Esophagus squamous epithelium (tissue), 5 donors: ENCODE measurements around the gene TCEA2. TPM values are rescaled to one million over a fixed set of nuclear protein-coding genes. Genes with fewer than 3 reads are reported as not detected.
"Not testable (repeated sequence)": the region's sequence is repeated elsewhere in the genome, so short reads cannot be mapped to it uniquely, and the experiment has no call there.

ENCODE experiments used
- DNase-seq: peaks from one replicate; lab custom pipeline; 2025; lab: John Stamatoyannopoulos, UW
- H3K27ac ChIP-seq, 4 donors: fragments of 200-600 bp; sonication (generic); one replicate each; pipeline ENCODE4 v1.5.1; 2016 to 2019; ENCODE audit warnings: mild to moderate bottlenecking in 1 of 4
- H3K27me3 ChIP-seq, 4 donors: fragments of 200-600 bp; sonication (generic); 1 replicate in 3 of 4; 2 replicates in 1 of 4; pipeline versions ENCODE4 v1.5.1 to v1.6.0; 2017 to 2021; ENCODE audit warnings: antibody characterized with exemption in 1 of 4
- H3K36me3 ChIP-seq, 3 donors: fragments of 200-600 bp; sonication (generic); one replicate each; pipeline ENCODE4 v1.5.1; 2016 to 2019
- H3K4me1 ChIP-seq, 3 donors: fragments of 200-600 bp; sonication (generic); one replicate each; pipeline ENCODE4 v1.5.1; 2017 to 2019
- H3K4me3 ChIP-seq, 4 donors: fragments of 200-600 bp; sonication (generic); 1 replicate in 3 of 4; 2 replicates in 1 of 4; pipeline ENCODE4 v1.5.1; 2016 to 2019; ENCODE audit warnings: mild to moderate bottlenecking in 2 of 4, moderate library complexity in 1 of 4
- H3K9me3 ChIP-seq, 3 donors: fragments of 200-600 bp; sonication (generic); one replicate each; pipeline ENCODE4 v1.5.1; 2016 to 2019
- CTCF ChIP-seq, 6 experiments: fragments of 450-650 bp in 4 of 6; fragments of 200-600 bp in 2 of 6; sonication (generic) in 2 of 6; IDR thresholded peaks; one replicate each; pipeline ENCODE4 v1.5.1; 2016 to 2019; ENCODE audit warnings: antibody characterized with exemption in 6 of 6, mild to moderate bottlenecking in 4 of 6, moderate library complexity in 4 of 6
- POLR2A ChIP-seq, 4 donors: fragments of 450-650 bp; IDR thresholded peaks; one replicate each; pipeline ENCODE4 v1.6.1; 2017; ENCODE audit warnings: antibody characterized with exemption in 4 of 4, mild to moderate bottlenecking in 4 of 4, moderate library complexity in 3 of 4
- WGBS, 2 donors: methylation state at CpG; one replicate each; pipeline ENCODE4 v1.1.5; 2018; 5-methylcytosine and 5-hydroxymethylcytosine counted together
- intact Hi-C: fragments of 100-400 bp; cut with DNase I; formaldehyde crosslinking; loops from one replicate; pipeline ENCODE4 v1.15.0; 2022
- total RNA-seq, 4 donors: library from RNA; depleted of rRNA; stranded (reverse); fragments of >200 nt; gene quantifications; one replicate each; pipeline ENCODE4 v1.1.0, GENCODE V29; 2016
- donor health status: DM: yes; HTN: yes; CAD: no.

Gene TCEA2
- total RNA-seq, 4 donors from 2014 or later, result 1.8 to 25.2 (median 8.9) TPM

GRCh38 chr20:64114356-64114971, 51.5 kb downstream of the TCEA2 start:
- intact Hi-C loops, result no loop called here
- Histone ChIP-seq H3K36me3 (no peaks in the 10 kb centered on the region), H3K4me3 (no peak overlapping the region), H3K9me3 (no peaks in the 10 kb centered on the region), H3K27me3 (peaks cover 0 to under 1% (median 0%) of the 10 kb centered on the region in 4 donors), H3K4me1 (no peaks in the 10 kb centered on the region), H3K27ac (no peak overlapping the region)
- DNase-seq, result no peak
- TF ChIP-seq POLR2A (IDR thresholded peaks at IDR 0.05) (no peak), CTCF (IDR thresholded peaks at IDR 0.05) (no peak)
- WGBS, 2 donors, result 76 to 77% methylated on average over 7 to 11 of the region's 14 CpGs

GRCh38 chr20:64115171-64115911, 52.3 kb downstream of the TCEA2 start:
- Histone ChIP-seq H3K4me3 (no peak overlapping the region), H3K27me3 (peaks cover 0 to 5% (median 0%) of the 10 kb centered on the region in 4 donors), H3K4me1 (peaks cover 0 to 5% (median 4%) of the 10 kb centered on the region in 3 donors), H3K9me3 (no peaks in the 10 kb centered on the region), H3K27ac (no peak overlapping the region), H3K36me3 (no peaks in the 10 kb centered on the region)
- intact Hi-C loops, result no loop called here
- no peak for DNase-seq
- 40 to 67% methylated on average over 1 to 3 of the region's 14 CpGs for WGBS, 2 donors
- TF ChIP-seq POLR2A (IDR thresholded peaks at IDR 0.05) (no peak), CTCF (IDR thresholded peaks at IDR 0.05) (no peak)

GRCh38 chr20:64116016-64116415, 53.0 kb downstream of the TCEA2 start:
- WGBS, 2 donors, result 48 to 83% methylated on average over 1 to 6 of the region's 21 CpGs
- peaks cover 0 to 10% (median 4%) of the 10 kb centered on the region in 3 donors for H3K4me1 ChIP-seq
- intact Hi-C loops, result no loop called here
- H3K36me3 ChIP-seq, result no peaks in the 10 kb centered on the region
- TF ChIP-seq POLR2A (IDR thresholded peaks at IDR 0.05) (no peak), CTCF (IDR thresholded peaks at IDR 0.05) (no peak)
- no peaks in the 10 kb centered on the region for H3K9me3 ChIP-seq
- H3K27me3 ChIP-seq, result peaks cover 0 to 10% (median 0%) of the 10 kb centered on the region in 4 donors
- no peak for DNase-seq
- no peak overlapping the region for H3K27ac ChIP-seq
- H3K4me3 ChIP-seq, result no peak overlapping the region

GRCh38 chr20:64116541-64117431, 53.8 kb downstream of the TCEA2 start:
- no peak for DNase-seq
- no peak for TF ChIP-seq CTCF (IDR thresholded peaks at IDR 0.05)
- TF ChIP-seq POLR2A (IDR thresholded peaks at IDR 0.05), result no peak
- WGBS, 2 donors, result 65 to 90% methylated on average over 11 of the region's 17 CpGs

GRCh38 chr20:64117432-64117777, 54.4 kb downstream of the TCEA2 start:
- intact Hi-C loops, DNase-seq, H3K4me1 ChIP-seq, H3K4me3 ChIP-seq, H3K36me3 ChIP-seq, H3K9me3 ChIP-seq, H3K27ac ChIP-seq: not testable (repeated sequence)
- WGBS, 2 donors, result no CpG with 5 or more reads among the region's 6 CpGs
- H3K27me3 ChIP-seq, result peaks cover 0 to 23% (median 0%) of the 10 kb centered on the region in 4 donors

More at GRCh38 chr20:64116541-64117431, 53.8 kb downstream of the TCEA2 start:
- H3K36me3 ChIP-seq, result no peaks in the 10 kb centered on the region
- no peak overlapping the region for H3K4me3 ChIP-seq
- H3K27ac ChIP-seq, result no peak overlapping the region
- peaks cover 0 to 10% (median 4%) of the 10 kb centered on the region in 3 donors for H3K4me1 ChIP-seq
- intact Hi-C loops, result no loop called here
- no peaks in the 10 kb centered on the region for H3K9me3 ChIP-seq
- H3K27me3 ChIP-seq, result peaks cover 0 to 18% (median 0%) of the 10 kb centered on the region in 4 donors
